ENCODE results near the gene SLC35F4. TPM values are rescaled to one million over a fixed set of nuclear protein-coding genes. Genes with fewer than 3 reads are reported as not detected.
"Not testable (repeated sequence)": the region's sequence is repeated elsewhere in the genome, so short reads cannot be mapped to it uniquely, and the experiment has no call there.

The SLC35F4 gene
- total and polyA plus RNA-seq, 4 donors, result not detected

- peaks cover 5% of the 10 kb centered on the region for H3K9me3 ChIP-seq (ENCODE audit: control insufficient read depth, low read length)
- DNase-seq (no peak), ATAC-seq (ENCODE audit: low FRiP score) (no peak)
- WGBS, 2 donors, result 30 to 38% methylated on average over 3 of the region's 3 CpGs
- H3K27ac ChIP-seq (ENCODE audit: low read depth in 1 of 2, low read length in 2 of 2), result no peak overlapping the region
- intact Hi-C loops (cut with DNase I), result no loop called here
- H3K4me3 ChIP-seq (ENCODE audit: low read length in 2 of 2), result no peak overlapping the region
- peaks cover 0 to 5% of the 10 kb centered on the region in 2 donors for H3K4me1 ChIP-seq (ENCODE audit: control insufficient read depth in 1 of 2, insufficient read depth in 2 of 2, low read length in 2 of 2)
- no peaks in the 10 kb centered on the region for H3K36me3 ChIP-seq (ENCODE audit: control insufficient read depth in 1 of 2, insufficient read depth in 2 of 2, low read length in 1 of 2)
- H3K27me3 ChIP-seq (ENCODE audit: control insufficient read depth in 1 of 2, insufficient read depth in 2 of 2, low read length in 1 of 2), result no peaks in the 10 kb centered on the region
These were observed 151.4 kb downstream of the SLC35F4 start for GRCh38 chr14:57714487-57714931.

DNA sequence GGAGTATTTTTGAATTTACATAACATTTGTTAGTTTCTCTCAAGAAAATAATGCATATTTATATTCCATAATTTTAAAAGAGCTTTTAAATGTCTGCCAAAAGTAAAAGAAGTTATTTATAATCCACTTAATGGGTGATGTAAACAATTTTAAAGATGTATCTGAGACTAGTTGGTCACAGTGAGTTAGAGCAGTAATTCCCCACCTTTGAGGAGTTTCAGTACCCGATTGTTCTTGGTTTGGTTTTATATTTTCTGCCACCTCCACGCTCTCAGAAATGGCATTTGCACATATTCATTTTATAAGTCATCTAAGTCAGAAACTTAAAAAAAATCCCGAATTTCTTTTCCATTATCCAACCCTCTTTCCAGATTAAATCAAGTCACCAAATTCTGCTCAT, 153.2 kb downstream of the SLC35F4 start:
- DNase-seq (no peak), ATAC-seq (ENCODE audit: low FRiP score) (no peak)
- Histone ChIP-seq H3K36me3 (ENCODE audit: control insufficient read depth in 1 of 2, insufficient read depth in 2 of 2, low read length in 1 of 2) (no peaks in the 10 kb centered on the region), H3K27ac (ENCODE audit: low read depth in 1 of 2, low read length in 2 of 2) (no peak overlapping the region), H3K9me3 (ENCODE audit: control insufficient read depth, low read length) (peaks cover 5% of the 10 kb centered on the region), H3K4me1 (ENCODE audit: control insufficient read depth in 1 of 2, insufficient read depth in 2 of 2, low read length in 2 of 2) (peaks cover 0 to 5% of the 10 kb centered on the region in 2 donors), H3K4me3 (ENCODE audit: low read length in 2 of 2) (no peak overlapping the region), H3K27me3 (ENCODE audit: control insufficient read depth in 1 of 2, insufficient read depth in 2 of 2, low read length in 1 of 2) (no peaks in the 10 kb centered on the region)
- 78 to 83% methylated on average over 3 of the region's 3 CpGs for WGBS, 2 donors
- intact Hi-C loops (cut with DNase I), result no loop called here

DNA sequence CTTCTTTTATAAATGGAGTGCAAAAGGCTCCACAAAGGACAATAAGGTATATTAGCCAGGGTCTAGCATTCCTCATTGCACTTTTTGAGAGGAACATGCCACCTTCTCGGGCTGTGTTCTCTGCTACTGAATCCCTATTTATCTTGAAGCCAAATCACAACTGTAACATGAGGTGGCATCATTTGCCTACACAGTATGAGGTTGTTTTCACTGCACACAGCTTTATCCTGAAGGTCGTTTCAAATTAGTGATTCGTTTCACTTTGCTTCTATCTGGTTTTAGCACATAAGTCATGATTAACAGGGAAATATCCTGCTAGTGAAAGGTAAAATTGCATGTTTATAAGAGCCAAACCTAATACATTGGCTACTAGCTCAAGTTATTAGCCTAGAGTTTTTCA, 153.8 kb downstream of the SLC35F4 start:
- H3K9me3 ChIP-seq (ENCODE audit: control insufficient read depth, low read length), result peaks cover 5% of the 10 kb centered on the region
- WGBS, 2 donors, result 52 to 55% methylated on average over 3 of the region's 3 CpGs
- H3K27ac ChIP-seq (ENCODE audit: low read depth in 1 of 2, low read length in 2 of 2), result no peak overlapping the region
- ATAC-seq (ENCODE audit: low FRiP score) (no peak), DNase-seq (no peak)
- intact Hi-C loops (cut with DNase I), result no loop called here
- no peak overlapping the region for H3K4me3 ChIP-seq (ENCODE audit: low read length in 2 of 2)
- H3K27me3 ChIP-seq (ENCODE audit: control insufficient read depth in 1 of 2, insufficient read depth in 2 of 2, low read length in 1 of 2), result no peaks in the 10 kb centered on the region
- H3K36me3 ChIP-seq (ENCODE audit: control insufficient read depth in 1 of 2, insufficient read depth in 2 of 2, low read length in 1 of 2), result no peaks in the 10 kb centered on the region
- peaks cover 0 to 5% of the 10 kb centered on the region in 2 donors for H3K4me1 ChIP-seq (ENCODE audit: control insufficient read depth in 1 of 2, insufficient read depth in 2 of 2, low read length in 2 of 2)

DNA sequence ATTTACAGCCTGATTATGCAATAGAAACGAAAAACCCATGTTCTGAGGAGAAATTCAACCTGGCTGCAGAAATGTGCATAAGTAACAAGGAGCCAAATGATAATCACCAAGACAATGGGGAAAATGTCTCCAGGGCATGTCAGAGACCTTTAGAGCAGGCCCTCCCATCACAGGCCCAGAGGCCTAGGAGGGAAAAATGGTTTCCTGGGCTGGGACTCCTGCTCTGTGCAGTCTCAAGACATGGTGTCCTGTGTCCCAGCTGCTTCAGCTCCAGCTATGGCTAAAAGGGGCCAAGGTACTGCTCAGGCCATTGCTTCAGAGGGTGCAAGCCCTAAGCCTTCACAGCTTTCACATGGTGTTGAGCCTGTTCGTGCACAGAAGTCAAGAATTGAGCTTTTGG, 156.0 kb downstream of the SLC35F4 start:
- no peaks in the 10 kb centered on the region for H3K36me3 ChIP-seq (ENCODE audit: control insufficient read depth in 1 of 2, insufficient read depth in 2 of 2, low read length in 1 of 2)
- H3K9me3 ChIP-seq (ENCODE audit: control insufficient read depth, low read length), result peaks cover 5% of the 10 kb centered on the region
- no peak overlapping the region for H3K4me3 ChIP-seq (ENCODE audit: low read length in 2 of 2)
- 68 to 87% methylated on average over 2 of the region's 2 CpGs for WGBS, 2 donors
- peaks cover 0 to under 1% of the 10 kb centered on the region in 2 donors for H3K4me1 ChIP-seq (ENCODE audit: control insufficient read depth in 1 of 2, insufficient read depth in 2 of 2, low read length in 2 of 2)
- H3K27ac ChIP-seq (ENCODE audit: low read depth in 1 of 2, low read length in 2 of 2), result no peak overlapping the region
- intact Hi-C loops (cut with DNase I), result no loop called here
- ATAC-seq (ENCODE audit: low FRiP score), result no peak
- H3K27me3 ChIP-seq (ENCODE audit: control insufficient read depth in 1 of 2, insufficient read depth in 2 of 2, low read length in 1 of 2), result no peaks in the 10 kb centered on the region
- no peak for DNase-seq

DNA sequence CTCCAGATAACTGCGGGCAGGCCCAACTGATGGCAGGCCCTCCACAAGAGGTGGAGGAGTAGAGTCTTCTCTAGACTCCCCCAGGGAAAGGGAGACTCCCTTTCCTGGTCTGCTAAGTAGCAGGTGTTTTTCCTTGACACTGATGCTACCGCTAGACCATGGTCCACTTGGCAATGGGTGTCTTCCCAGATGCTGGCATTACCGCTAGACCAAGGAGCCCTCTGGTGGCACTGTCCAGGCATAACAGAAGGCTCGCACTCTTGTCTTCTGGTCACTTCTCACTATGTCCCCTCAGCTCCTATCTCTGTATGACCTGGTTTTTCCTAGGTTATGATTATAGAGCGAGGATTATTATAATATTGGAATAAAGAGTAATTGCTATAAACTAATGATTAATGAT, 156.8 kb downstream of the SLC35F4 start:
- WGBS, 2 donors, result 92 to 94% methylated on average over 5 of the region's 5 CpGs
- H3K27ac ChIP-seq (ENCODE audit: low read depth in 1 of 2, low read length in 2 of 2); intact Hi-C loops (cut with DNase I); DNase-seq; H3K4me3 ChIP-seq (ENCODE audit: low read length in 2 of 2); H3K4me1 ChIP-seq (ENCODE audit: control insufficient read depth in 1 of 2, insufficient read depth in 2 of 2, low read length in 2 of 2); ATAC-seq (ENCODE audit: low FRiP score); H3K27me3 ChIP-seq (ENCODE audit: control insufficient read depth in 1 of 2, insufficient read depth in 2 of 2, low read length in 1 of 2); H3K36me3 ChIP-seq (ENCODE audit: control insufficient read depth in 1 of 2, insufficient read depth in 2 of 2, low read length in 1 of 2); H3K9me3 ChIP-seq (ENCODE audit: control insufficient read depth, low read length): not testable (repeated sequence)

- WGBS, 2 donors, result 69 to 80% methylated on average over 5 of the region's 5 CpGs
- Histone ChIP-seq H3K36me3 (ENCODE audit: control insufficient read depth in 1 of 2, insufficient read depth in 2 of 2, low read length in 1 of 2) (no peaks in the 10 kb centered on the region), H3K27ac (ENCODE audit: low read depth in 1 of 2, low read length in 2 of 2) (no peak overlapping the region), H3K27me3 (ENCODE audit: control insufficient read depth in 1 of 2, insufficient read depth in 2 of 2, low read length in 1 of 2) (no peaks in the 10 kb centered on the region), H3K9me3 (ENCODE audit: control insufficient read depth, low read length) (peaks cover 5% of the 10 kb centered on the region), H3K4me3 (ENCODE audit: low read length in 2 of 2) (no peak overlapping the region), H3K4me1 (ENCODE audit: control insufficient read depth in 1 of 2, insufficient read depth in 2 of 2, low read length in 2 of 2) (no peaks in the 10 kb centered on the region)
- intact Hi-C loops (cut with DNase I), result no loop called here
- no peak for ATAC-seq (ENCODE audit: low FRiP score)
- DNase-seq, result no peak
These were observed 158.7 kb downstream of the SLC35F4 start for GRCh38 chr14:57707219-57707618.

DNA sequence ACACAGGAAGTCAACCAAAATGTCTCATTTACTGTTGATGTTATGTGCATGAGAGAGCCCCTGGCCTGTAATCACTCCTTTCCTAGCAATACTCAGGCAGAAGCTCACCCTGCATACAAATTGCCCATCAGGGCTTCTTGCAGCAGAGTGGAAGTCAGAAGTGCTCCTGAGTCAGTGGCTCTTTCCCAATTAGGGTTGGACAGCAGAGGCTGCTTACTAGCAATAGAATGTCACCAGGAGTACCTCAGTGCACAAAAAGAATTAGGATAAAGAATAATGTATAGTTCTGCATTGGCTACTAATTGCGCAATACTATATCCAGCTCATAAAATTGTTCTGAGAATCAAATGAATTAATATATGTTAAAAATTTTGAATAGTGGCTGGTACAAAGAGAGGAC, 161.1 kb downstream of the SLC35F4 start:
- no peaks in the 10 kb centered on the region for H3K36me3 ChIP-seq (ENCODE audit: control insufficient read depth in 1 of 2, insufficient read depth in 2 of 2, low read length in 1 of 2)
- intact Hi-C loops (cut with DNase I), result no loop called here
- no peak for ATAC-seq (ENCODE audit: low FRiP score)
- no peaks in the 10 kb centered on the region for H3K4me1 ChIP-seq (ENCODE audit: control insufficient read depth in 1 of 2, insufficient read depth in 2 of 2, low read length in 2 of 2)
- 97 to 98% methylated on average over 1 of the region's 1 CpG for WGBS, 2 donors
- no peaks in the 10 kb centered on the region for H3K9me3 ChIP-seq (ENCODE audit: control insufficient read depth, low read length)
- H3K4me3 ChIP-seq (ENCODE audit: low read length in 2 of 2), result no peak overlapping the region
- H3K27me3 ChIP-seq (ENCODE audit: control insufficient read depth in 1 of 2, insufficient read depth in 2 of 2, low read length in 1 of 2), result no peaks in the 10 kb centered on the region
- DNase-seq, result no peak
- no peak overlapping the region for H3K27ac ChIP-seq (ENCODE audit: low read depth in 1 of 2, low read length in 2 of 2)

DNA sequence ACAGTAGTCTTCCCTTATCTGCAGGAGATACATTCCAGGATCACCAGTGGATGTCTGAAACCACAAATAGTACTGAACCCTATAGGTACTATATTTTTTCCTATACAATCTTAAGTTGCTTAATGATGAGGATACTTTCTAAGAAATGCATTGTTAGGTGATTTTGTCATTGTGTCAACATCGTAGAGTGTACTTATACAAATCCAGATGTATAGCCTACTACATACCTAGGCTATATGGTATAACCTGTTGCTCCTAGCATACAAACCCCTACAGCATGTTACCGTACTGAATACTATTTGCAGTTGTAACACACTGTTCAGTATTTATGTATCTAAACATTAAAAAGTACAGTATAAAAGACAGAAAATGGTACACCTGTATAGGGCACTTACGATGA, 165.9 kb downstream of the SLC35F4 start:
- Histone ChIP-seq H3K36me3 (ENCODE audit: control insufficient read depth in 1 of 2, insufficient read depth in 2 of 2, low read length in 1 of 2) (no peaks in the 10 kb centered on the region), H3K27ac (ENCODE audit: low read depth in 1 of 2, low read length in 2 of 2) (no peak overlapping the region), H3K4me1 (ENCODE audit: control insufficient read depth in 1 of 2, insufficient read depth in 2 of 2, low read length in 2 of 2) (no peaks in the 10 kb centered on the region), H3K9me3 (ENCODE audit: control insufficient read depth, low read length) (no peaks in the 10 kb centered on the region), H3K27me3 (ENCODE audit: control insufficient read depth in 1 of 2, insufficient read depth in 2 of 2, low read length in 1 of 2) (no peaks in the 10 kb centered on the region), H3K4me3 (ENCODE audit: low read length in 2 of 2) (no peak overlapping the region)
- DNase-seq, result no peak
- WGBS, 2 donors, result 67 to 71% methylated on average over 3 of the region's 3 CpGs
- no peak for ATAC-seq (ENCODE audit: low FRiP score)
- intact Hi-C loops (cut with DNase I), result no loop called here

- ATAC-seq (ENCODE audit: low FRiP score) (no peak), DNase-seq (no peak)
- Histone ChIP-seq H3K4me3 (ENCODE audit: low read length in 2 of 2) (no peak overlapping the region), H3K4me1 (ENCODE audit: control insufficient read depth in 1 of 2, insufficient read depth in 2 of 2, low read length in 2 of 2) (no peaks in the 10 kb centered on the region), H3K27ac (ENCODE audit: low read depth in 1 of 2, low read length in 2 of 2) (no peak overlapping the region), H3K36me3 (ENCODE audit: control insufficient read depth in 1 of 2, insufficient read depth in 2 of 2, low read length in 1 of 2) (no peaks in the 10 kb centered on the region), H3K9me3 (ENCODE audit: control insufficient read depth, low read length) (no peaks in the 10 kb centered on the region), H3K27me3 (ENCODE audit: control insufficient read depth in 1 of 2, insufficient read depth in 2 of 2, low read length in 1 of 2) (no peaks in the 10 kb centered on the region)
- intact Hi-C loops (cut with DNase I), result loop anchor here in 1 of 2 donors (5.0 kb wide), 1 partner anchor 380 kb away; no protein-coding TSS in a partner anchor
These were observed 173.2 kb downstream of the SLC35F4 start for GRCh38 chr14:57692671-57693070.

Measured in aorta (tissue), 5 donors.